ENCODE results near the gene HDGF.

DNA sequence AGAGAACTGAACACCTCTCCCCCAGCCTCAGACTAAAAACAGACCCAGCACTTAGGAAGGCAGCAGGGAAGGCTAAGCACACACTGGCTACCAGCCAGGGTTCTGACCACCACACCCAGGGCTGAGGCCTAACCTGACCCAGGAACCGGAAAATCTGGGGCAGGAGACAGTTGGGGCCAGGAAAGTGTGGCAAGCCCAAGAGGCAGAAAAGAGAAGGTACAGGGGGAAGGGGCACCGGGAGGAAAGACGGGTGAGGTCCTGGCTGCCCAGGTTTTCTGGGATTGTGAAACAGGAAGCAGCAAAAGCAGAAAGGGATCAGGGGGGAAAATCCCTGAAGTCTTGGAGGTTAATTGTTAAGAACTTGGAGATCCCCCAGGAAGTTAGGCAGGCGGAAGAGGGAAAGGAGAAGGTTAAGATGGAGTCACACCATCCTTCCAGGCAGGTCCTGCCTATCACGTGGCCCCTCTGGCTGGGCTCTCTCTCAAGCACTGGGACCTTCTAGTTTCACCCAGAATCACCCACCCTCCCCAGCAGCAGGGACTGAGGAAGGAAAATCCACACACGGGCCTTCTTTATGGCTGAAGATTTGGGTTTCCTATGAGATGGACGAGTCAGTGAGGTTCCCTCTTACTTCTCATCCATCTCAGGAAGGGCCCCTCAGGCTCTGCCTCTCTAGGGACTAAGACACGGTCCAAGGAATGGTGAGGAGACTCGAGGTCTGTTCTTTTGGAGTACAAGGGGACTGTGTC is 2.6 kb downstream of the HDGF start:
- TF ChIP-seq, protein P1, sequence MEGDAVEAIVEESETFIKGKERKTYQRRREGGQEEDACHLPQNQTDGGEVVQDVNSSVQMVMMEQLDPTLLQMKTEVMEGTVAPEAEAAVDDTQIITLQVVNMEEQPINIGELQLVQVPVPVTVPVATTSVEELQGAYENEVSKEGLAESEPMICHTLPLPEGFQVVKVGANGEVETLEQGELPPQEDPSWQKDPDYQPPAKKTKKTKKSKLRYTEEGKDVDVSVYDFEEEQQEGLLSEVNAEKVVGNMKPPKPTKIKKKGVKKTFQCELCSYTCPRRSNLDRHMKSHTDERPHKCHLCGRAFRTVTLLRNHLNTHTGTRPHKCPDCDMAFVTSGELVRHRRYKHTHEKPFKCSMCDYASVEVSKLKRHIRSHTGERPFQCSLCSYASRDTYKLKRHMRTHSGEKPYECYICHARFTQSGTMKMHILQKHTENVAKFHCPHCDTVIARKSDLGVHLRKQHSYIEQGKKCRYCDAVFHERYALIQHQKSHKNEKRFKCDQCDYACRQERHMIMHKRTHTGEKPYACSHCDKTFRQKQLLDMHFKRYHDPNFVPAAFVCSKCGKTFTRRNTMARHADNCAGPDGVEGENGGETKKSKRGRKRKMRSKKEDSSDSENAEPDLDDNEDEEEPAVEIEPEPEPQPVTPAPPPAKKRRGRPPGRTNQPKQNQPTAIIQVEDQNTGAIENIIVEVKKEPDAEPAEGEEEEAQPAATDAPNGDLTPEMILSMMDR (IDR thresholded peaks at IDR 0.05; ENCODE audit: poor library complexity): no peak
- TF ChIP-seq EZH2 (IDR thresholded peaks at IDR 0.05; ENCODE audit: borderline replicate concordance): no peak

All from hepatocyte (in vitro differentiated cells).